Muscle of leg (tissue), 16 donors: ENCODE measurements around the gene C3orf33. TPM values are rescaled to one million over a fixed set of nuclear protein-coding genes. Genes with fewer than 3 reads are reported as not detected.
"Not testable (repeated sequence)": the region's sequence is repeated elsewhere in the genome, so short reads cannot be mapped to it uniquely, and the experiment has no call there.

Experiments
- DNase-seq: peaks from one replicate; pipeline ENCODE4 v3.0.0; 2013
- H3K27ac ChIP-seq: one replicate; pipeline ENCODE4 v1.5.1; 2013; ENCODE audit warnings: mild to moderate bottlenecking, low read length, control low read depth
- H3K27me3 ChIP-seq: one replicate; pipeline ENCODE4 v1.6.1; 2013; ENCODE audit warnings: low read length; ENCODE audit not compliant: control insufficient read depth, insufficient read depth
- H3K36me3 ChIP-seq: one replicate; pipeline ENCODE4 v1.6.1; 2013; ENCODE audit warnings: low read length; ENCODE audit not compliant: control insufficient read depth, insufficient read depth
- H3K4me1 ChIP-seq: one replicate; pipeline ENCODE4 v1.6.1; 2013; ENCODE audit warnings: low read length; ENCODE audit not compliant: control insufficient read depth, insufficient read depth
- H3K4me3 ChIP-seq: one replicate; pipeline ENCODE4 v1.5.1; 2013; ENCODE audit warnings: low read length, control low read depth
- H3K9me3 ChIP-seq: replicated peaks from 2 replicates; pipeline ENCODE4 v1.6.1; 2013; ENCODE audit warnings: low read depth, low read length; ENCODE audit not compliant: control insufficient read depth
- WGBS: methylation state at CpG from one replicate; pipeline ENCODE4 v1.1.5; 2013; ENCODE audit warnings: missing lambda C conversion rate; ENCODE audit not compliant: insufficient coverage; 5-methylcytosine and 5-hydroxymethylcytosine counted together
- long read RNA-seq, 11 donors: transcript quantifications; one replicate each; lab custom pipeline, GENCODE V29; 2026
- polyA plus RNA-seq, 8 donors: library from polyadenylated mRNA; unstranded; fragments of 120-200 nt; gene quantifications; one replicate each; pipeline versions ENCODE4 v1.2.1 to v1.2.3, GENCODE V29; 2013; ENCODE audit warnings: inconsistent platforms in 1 of 8, low replicate concordance in 1 of 8; ENCODE audit not compliant: insufficient read length in 8 of 8, insufficient read depth in 1 of 8
- total RNA-seq: library from RNA; stranded (reverse); fragments of 120-200 nt; gene quantifications from one replicate; pipeline ENCODE4 v1.2.4, GENCODE V29; 2013

C3orf33 gene, protein sequence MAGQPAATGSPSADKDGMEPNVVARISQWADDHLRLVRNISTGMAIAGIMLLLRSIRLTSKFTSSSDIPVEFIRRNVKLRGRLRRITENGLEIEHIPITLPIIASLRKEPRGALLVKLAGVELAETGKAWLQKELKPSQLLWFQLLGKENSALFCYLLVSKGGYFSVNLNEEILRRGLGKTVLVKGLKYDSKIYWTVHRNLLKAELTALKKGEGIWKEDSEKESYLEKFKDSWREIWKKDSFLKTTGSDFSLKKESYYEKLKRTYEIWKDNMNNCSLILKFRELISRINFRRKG
- 4.5 TPM for total RNA-seq
- 1 to 10 TPM; 3.3 to 4.8 (median 3.7) TPM for polyA plus RNA-seq
- long read RNA-seq, donor 1, partial matches to known transcripts, result 0 of 1 reads
- long read RNA-seq, donor 1, other reads (novel, unspliced or antisense), result 0 of 1 reads
- long read RNA-seq, donor 2, result 0 reads
- long read RNA-seq, donor 3, partial matches to known transcripts, result 0 of 2 reads
- long read RNA-seq, donor 3, other reads (novel, unspliced or antisense), result 0 of 2 reads
- long read RNA-seq, donor 4, partial matches to known transcripts, result 0 of 1 reads
- long read RNA-seq, donor 4, other reads (novel, unspliced or antisense), result 0 of 1 reads
- long read RNA-seq, donor 5, transcript C3orf33-201 (5 exons, 1,884 nt), result major isoform, 8 of 9 reads
- long read RNA-seq, donor 5, partial matches to known transcripts, result 0 of 9 reads
- long read RNA-seq, donor 5, other reads (novel, unspliced or antisense), result 0 of 9 reads
- long read RNA-seq, donor 6, result 0 reads
- long read RNA-seq, donor 7, partial matches to known transcripts, result 0 of 2 reads
- long read RNA-seq, donor 7, other reads (novel, unspliced or antisense), result 0 of 2 reads
- long read RNA-seq, donor 8, partial matches to known transcripts, result 0 of 3 reads
- long read RNA-seq, donor 8, other reads (novel, unspliced or antisense), result 0 of 3 reads
- long read RNA-seq, donor 9, partial matches to known transcripts, result 0 of 1 reads
- long read RNA-seq, donor 9, other reads (novel, unspliced or antisense), result 0 of 1 reads
- long read RNA-seq, donor 10, partial matches to known transcripts, result 0 of 2 reads
- long read RNA-seq, donor 10, other reads (novel, unspliced or antisense), result 0 of 2 reads
- long read RNA-seq, donor 11, partial matches to known transcripts, result 0 of 1 reads
- long read RNA-seq, donor 11, other reads (novel, unspliced or antisense), result 0 of 1 reads

DNA sequence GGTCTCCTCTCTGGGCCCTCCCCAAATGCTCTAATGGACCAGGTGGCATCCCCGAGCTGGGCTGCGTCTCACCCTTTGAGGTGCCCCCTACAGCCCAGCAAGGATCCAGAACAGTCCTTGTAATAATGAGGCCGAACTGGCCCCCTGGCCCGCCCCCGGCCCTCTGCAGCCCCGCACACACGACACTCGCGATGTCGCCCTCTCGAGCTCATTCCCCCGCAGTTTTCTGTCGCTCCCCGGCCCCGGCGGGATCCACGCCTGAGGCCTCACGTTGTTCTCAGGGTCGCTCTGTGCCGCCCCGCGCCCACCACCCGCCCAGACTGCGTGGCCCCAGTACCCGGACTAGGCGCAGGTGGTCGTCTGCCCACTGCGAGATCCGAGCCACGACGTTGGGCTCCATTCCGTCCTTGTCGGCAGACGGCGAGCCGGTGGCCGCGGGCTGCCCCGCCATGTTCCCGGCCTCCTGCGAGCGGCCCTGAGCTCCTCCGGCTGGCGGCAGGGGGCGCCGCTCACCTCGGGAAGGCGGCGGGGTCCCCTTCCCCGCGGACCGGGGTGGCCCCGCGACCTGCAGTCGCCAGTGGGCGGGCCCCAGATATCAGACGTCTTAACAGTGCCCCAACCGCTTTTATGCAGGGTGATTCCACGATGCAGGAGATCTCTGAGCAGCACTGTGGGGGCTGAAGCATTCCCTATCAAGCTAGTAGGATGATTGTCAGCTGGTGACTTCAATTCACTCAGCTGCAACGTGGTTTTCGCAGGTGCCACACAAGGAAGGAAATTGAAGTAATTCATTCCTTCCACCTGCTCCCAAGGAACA lies at the start of gene C3orf33:
C3orf33 (minus strand) TSS at position 477 of the 817 bp plus-strand sequence; CDS start at position 451, 26 bp downstream.
- peak within 1 kb of the TSS; percentile 16 for H3K27ac ChIP-seq
- H3K4me3 ChIP-seq, result peak within 1 kb of the TSS; percentile 75
- DNase-seq, result peak; percentile 75
- 0% methylated on average over 48 of the region's 61 CpGs for WGBS
- no peaks in the 10 kb centered on the region for H3K9me3 ChIP-seq
- H3K27me3 ChIP-seq, result no peaks in the 10 kb centered on the region
- H3K4me1 ChIP-seq, result peaks cover 3% of the 10 kb centered on the region
- no peaks in the 10 kb centered on the region for H3K36me3 ChIP-seq

DNA sequence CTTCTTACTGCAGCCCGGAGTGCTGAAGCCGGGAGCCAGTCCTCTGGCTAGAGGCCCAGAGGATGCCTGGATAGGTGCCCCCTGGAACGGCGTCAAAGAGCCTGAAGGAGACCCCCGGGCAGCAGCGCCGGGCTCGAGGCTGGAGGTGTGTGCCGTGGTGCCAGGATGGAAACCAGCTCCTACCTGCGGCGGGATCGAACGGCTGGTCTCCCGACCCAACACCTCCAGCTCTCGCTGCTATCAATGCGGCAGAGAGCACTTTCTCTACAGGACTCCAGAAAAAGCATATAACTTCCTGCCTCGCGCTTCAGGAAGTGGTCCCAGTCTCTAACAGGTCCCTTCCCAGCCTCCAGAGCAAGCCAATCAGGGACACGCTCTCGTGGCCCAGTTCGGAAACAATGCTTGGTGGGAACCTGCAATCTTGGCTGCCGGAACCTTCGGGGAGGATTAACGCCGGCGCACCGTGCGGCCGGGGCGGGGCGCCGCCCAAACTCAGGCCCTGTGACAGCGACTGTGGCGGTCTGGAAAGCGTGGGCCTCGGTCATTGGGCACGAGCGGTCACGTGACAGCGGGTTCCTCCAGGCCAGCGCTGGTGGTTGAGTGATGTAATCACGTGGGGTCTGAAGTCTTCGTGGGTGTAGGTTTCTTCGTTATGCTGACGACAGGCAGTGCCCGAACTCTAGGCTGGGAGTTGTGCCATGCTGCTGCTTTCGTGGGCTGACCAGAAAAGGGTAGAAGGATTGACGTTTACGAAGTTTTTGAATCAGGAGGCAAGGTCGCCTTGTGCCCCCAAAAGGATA lies 48.3 kb upstream of the C3orf33 start, which contains the start of gene SLC33A1:
SLC33A1 (minus strand) TSS at position 287 of the 800 bp plus-strand sequence. CDS start 430 bp downstream, outside the sequence.
- Histone ChIP-seq H3K9me3 (no peaks in the 10 kb centered on the region), H3K27ac (peak within 1 kb of the TSS; percentile 99), H3K4me3 (peak within 1 kb of the TSS; percentile 100), H3K4me1 (peaks cover 19% of the 10 kb centered on the region), H3K36me3 (no peaks in the 10 kb centered on the region), H3K27me3 (no peaks in the 10 kb centered on the region)
- DNase-seq, result peak; percentile 100
- under 1% methylated on average over 50 of the region's 50 CpGs for WGBS

DNA sequence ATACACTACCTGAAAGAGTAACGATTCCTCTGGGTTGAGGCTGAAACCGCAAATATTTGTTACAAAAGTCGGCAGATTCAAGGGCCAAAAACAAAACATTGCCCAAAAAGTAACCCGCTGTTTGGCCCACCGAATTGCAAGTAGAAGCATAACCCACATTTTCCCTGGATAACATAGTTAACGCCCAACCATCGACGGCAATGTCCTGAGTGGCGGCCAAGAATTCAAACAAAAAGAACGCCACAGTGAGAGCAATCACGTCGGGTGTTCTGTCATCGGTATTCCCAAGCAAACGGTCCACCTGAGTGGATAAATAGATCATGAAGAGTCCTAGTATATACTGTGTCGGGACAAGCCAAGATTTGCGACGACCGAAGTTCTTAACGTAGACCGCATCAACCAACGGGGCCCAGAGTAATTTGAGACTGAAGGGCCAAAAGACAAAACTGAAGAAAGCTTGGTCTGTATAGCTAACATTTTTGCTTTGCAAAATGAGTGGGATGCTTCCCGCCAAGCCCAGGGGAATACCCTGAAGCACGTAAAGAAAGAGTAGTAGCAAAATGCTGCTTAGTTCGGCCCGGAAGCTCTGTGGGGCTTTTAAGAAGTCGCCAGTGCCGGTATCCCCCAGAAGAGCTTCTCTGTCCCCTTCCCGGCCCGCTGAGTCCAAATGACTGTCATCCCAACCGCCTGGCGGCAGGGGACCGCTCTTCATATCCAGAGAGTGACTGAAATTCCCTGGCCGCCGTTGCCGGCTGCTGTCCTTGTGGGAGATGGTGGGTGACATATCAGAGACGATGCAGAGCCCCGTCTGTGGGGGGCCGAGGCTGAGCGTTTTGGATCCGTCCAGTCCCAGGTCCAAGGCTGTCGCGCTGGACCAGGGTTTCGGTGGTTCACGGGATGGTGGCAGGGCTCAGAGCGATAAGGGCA lies 47.4 kb upstream of the C3orf33 start:
- peak overlapping the region; percentile 100 for H3K4me3 ChIP-seq
- H3K36me3 ChIP-seq, result no peaks in the 10 kb centered on the region
- no peaks in the 10 kb centered on the region for H3K9me3 ChIP-seq
- peak; percentile 32 for DNase-seq
- peaks cover 19% of the 10 kb centered on the region for H3K4me1 ChIP-seq
- WGBS, result 2% methylated on average over 45 of the region's 45 CpGs
- H3K27me3 ChIP-seq, result no peaks in the 10 kb centered on the region
- H3K27ac ChIP-seq, result peak overlapping the region; percentile 99

DNA sequence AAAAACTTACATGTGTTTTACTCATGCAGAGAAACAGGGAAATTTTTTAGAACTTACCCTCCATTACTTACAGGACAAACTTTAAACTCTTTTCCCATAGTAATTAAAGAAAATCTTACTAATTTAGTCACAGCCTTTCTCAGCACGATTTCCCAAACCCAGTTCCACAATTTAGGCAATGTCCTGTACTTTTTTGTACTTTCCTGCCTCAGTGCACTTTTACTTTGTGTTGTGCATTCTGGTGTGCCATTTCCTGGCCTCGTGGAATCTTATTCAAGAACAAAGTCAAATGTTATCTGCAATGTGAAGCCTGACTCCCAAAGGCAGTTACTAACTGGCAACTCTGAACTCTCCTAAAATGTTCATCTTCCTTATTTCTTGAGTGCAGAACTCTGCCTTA lies 46.3 kb upstream of the C3orf33 start:
- DNase-seq, result no peak
- no peak overlapping the region for H3K27ac ChIP-seq
- no peaks in the 10 kb centered on the region for H3K9me3 ChIP-seq
- peak overlapping the region; percentile 100 for H3K4me3 ChIP-seq
- H3K27me3 ChIP-seq, result no peaks in the 10 kb centered on the region
- WGBS, result 11% methylated on average over 1 of the region's 2 CpGs
- H3K36me3 ChIP-seq, result no peaks in the 10 kb centered on the region
- H3K4me1 ChIP-seq, result peaks cover 19% of the 10 kb centered on the region

DNA sequence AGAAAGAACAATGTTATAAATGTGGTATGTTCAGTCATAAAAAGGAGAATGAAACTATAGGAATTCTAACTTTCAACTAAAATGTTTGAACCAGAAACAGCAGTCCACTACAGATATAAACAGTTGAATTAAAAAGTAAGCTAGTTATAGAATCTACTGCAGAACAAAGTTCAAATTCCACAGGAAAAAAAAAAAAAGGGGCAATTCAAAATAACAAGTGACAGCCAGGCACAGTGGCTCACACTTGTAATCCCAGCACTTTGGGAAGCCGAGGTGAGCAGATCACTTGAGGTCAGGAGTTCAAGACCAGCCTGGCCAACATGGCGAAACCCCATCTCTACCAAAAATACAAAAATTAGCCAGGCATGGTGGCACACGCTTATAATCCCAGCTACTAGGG lies 43.3 kb upstream of the C3orf33 start:
- not testable (repeated sequence) for H3K36me3 ChIP-seq, H3K27me3 ChIP-seq, DNase-seq, H3K9me3 ChIP-seq, H3K4me3 ChIP-seq, H3K27ac ChIP-seq
- H3K4me1 ChIP-seq, result peaks cover 15% of the 10 kb centered on the region
- WGBS, result 67% methylated on average over 1 of the region's 3 CpGs

DNA sequence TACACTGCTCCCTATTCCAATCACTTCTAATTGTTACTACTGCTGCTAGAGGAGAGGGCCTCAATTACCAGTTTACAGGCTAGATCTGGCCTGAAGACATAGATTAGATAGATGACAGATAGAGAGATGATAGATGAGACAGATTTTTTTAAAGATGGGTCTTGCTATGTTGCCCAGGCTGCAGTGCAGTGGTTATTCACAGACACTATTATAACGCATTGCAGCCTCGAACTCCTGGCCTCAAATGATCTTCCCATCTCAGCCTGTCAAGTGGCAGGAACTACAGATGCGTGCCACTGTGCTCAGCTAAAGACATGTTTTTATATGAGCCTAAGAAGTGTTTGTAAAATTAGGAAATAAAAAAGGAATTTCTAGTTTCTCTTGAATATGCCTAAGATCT lies 41.9 kb upstream of the C3orf33 start:
- no peaks in the 10 kb centered on the region for H3K36me3 ChIP-seq
- H3K4me3 ChIP-seq, result no peak overlapping the region
- H3K27me3 ChIP-seq, result no peaks in the 10 kb centered on the region
- H3K27ac ChIP-seq, result no peak overlapping the region
- H3K9me3 ChIP-seq, result no peaks in the 10 kb centered on the region
- no CpG with 5 or more reads among the region's 3 CpGs for WGBS
- H3K4me1 ChIP-seq, result peaks cover 11% of the 10 kb centered on the region
- DNase-seq, result no peak

DNA sequence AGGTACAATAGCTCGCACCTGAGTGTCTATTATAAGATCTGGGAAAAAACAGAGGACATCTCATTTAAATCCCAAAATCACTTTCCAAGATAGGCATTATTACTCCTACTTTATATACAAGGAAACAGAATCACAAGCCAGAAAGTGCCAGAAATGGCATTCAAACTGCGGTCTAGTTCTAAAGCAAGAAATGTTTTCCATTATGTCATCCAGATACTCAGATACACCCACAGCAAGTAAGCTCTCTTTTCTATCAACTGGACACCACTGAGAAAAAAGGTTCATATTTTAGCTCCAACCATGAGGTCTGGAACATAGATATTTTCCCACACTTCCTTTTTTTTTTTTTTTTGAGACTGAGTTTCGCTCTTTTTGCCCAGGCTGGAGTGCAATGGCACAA lies 40.0 kb upstream of the C3orf33 start:
- peaks cover under 1% of the 10 kb centered on the region for H3K36me3 ChIP-seq
- no peaks in the 10 kb centered on the region for H3K9me3 ChIP-seq
- H3K27ac ChIP-seq, result no peak overlapping the region
- H3K4me1 ChIP-seq, result peaks cover 2% of the 10 kb centered on the region
- no CpG with 5 or more reads among the region's 3 CpGs for WGBS
- no peak for DNase-seq
- H3K4me3 ChIP-seq, result no peak overlapping the region
- H3K27me3 ChIP-seq, result no peaks in the 10 kb centered on the region

DNA sequence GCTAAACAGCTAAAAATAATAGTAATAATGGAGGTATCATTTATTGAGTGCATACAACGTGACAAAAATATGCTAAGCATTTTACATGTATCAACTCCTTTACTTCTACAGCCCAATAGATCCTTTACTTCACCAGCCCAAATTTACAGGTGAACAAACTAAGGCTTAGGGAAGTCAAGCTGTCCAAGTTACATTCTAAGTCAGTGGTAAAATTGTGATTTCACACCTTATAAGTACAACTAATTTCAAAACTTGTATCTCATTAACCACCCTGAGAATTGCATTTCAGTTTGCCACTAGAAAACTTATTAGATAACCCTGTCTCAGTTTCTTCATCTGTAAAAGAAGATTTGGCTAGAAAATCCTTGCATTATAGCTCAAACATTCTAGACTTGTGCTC lies 37.5 kb upstream of the C3orf33 start:
- no peak for DNase-seq
- WGBS, result no CpG with 5 or more reads among the region's 1 CpG
- Histone ChIP-seq H3K4me1 (no peaks in the 10 kb centered on the region), H3K27ac (no peak overlapping the region), H3K9me3 (no peaks in the 10 kb centered on the region), H3K4me3 (no peak overlapping the region), H3K27me3 (no peaks in the 10 kb centered on the region), H3K36me3 (peaks cover 2% of the 10 kb centered on the region)
